ENCODE results near the gene CAV2.

Gene CAV2

DNA sequence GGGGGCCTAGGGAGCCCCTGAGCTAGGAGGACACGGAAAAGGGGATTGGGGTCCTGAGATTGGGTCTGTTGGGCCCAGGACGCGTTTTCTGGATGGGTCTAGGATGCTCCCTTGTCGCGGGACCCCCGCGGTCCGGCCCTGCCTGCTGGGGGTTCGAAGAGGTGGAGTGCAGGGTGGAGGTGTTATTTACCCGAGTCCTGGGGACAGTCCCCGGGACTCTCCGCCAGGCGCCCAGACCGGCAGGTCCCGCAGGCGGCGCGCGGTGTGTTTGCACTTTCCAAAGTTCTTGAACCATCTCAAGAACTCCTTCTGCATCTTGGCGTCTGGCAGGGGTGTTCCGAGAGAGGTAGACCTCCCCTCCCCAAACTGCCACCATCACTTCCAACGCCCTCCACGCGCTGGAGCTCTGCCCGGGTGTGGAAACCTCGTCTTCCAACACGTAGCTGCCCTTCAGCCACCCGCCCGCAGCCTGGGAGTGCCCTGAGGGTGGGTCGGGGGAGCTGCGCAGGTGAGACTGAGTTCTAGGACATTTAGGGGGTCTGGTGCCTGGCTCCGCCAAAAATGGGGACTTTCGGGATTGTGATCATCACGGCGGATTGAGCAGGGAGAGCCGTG lies 25.9 kb downstream of the CAV2 start:
- TF ChIP-seq ZBTB7A (IDR thresholded peaks at IDR 0.05; ENCODE audit: low read depth), result peak; percentile 46; the same call in 1 of the 2 replicates
- TF ChIP-seq CEBPB (IDR thresholded peaks at IDR 0.05), result no peak

DNA sequence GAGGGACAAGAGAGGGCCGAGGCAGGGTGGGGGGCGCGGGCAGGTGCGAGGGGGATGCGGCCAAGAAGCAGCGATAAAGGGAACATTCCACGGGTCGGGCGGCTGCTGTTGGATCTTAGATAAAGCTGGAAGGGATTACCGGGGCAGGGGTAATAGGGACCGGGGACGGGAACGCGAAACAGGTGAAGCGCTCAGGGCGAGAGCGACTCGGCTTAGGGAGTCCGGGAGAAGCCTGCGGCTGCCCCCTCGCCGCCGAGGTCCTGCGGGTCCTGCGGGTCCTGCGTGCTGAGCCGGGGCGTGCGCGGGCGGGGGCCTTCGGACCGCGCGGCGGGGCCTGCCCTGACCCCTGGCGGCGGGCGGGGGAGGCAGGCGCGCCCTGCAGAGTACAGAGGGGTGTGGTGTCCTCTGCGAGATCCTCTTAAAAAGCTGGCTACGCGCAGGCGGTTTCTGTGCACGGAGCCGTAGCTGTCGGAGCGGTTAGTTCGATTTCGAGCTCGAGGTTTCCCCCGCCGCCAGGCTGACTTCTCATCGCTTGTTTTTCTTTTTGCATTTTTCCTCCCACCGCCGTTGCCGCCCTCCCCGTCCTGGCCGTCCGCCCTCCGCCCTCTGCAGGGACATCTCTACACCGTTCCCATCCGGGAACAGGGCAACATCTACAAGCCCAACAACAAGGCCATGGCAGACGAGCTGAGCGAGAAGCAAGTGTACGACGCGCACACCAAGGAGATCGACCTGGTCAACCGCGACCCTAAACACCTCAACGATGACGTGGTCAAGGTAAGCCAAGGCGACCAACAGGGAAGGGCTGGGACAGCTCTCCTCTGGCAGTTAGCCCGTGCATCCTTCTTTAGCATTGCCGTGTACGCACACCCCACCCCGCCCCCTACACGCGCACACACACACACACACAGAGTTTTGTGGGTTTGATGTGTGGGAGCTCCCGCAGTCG lies 26.6 kb downstream of the CAV2 start:
- peak; percentile 60; the same call in 1 of the 2 replicates for TF ChIP-seq RAD21 (IDR thresholded peaks at IDR 0.05; ENCODE audit: low read depth)
- peak; percentile 59; the same call in 1 of the 2 replicates for TF ChIP-seq ZBTB7A (IDR thresholded peaks at IDR 0.05; ENCODE audit: low read depth)
- no peak for TF ChIP-seq EP300 (IDR thresholded peaks at IDR 0.05; ENCODE audit: borderline replicate concordance)
- TF ChIP-seq CREB1 (IDR thresholded peaks at IDR 0.05; ENCODE audit: low read depth), result no peak
- TF ChIP-seq, protein P1, sequence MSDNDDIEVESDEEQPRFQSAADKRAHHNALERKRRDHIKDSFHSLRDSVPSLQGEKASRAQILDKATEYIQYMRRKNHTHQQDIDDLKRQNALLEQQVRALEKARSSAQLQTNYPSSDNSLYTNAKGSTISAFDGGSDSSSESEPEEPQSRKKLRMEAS (IDR thresholded peaks at IDR 0.05), result 0 out of 2 replicates have a peak, but pooled peaks have one; percentile 43

DNA sequence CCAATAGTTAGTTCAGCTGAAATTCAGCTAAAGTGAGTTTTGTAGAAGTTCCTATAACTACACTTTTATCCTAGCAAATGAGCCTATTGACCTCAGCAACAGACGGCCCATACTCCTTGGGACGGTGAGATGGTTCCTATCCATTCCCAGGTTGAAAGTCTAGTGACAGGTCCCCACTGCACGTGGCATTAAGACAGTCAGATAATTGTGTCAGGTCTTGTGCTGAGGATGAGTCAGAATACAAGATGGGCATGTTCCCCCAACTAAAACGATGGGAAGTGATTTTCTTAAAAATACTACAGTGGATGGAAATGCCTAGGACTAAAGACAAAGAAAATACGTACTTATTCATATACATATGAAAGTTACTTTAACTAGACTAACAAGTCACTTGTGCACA lies 27.4 kb downstream of the CAV2 start:
- no peak for TF ChIP-seq RAD21 (IDR thresholded peaks at IDR 0.05; ENCODE audit: low read depth)
- no peak for TF ChIP-seq TCF12 (IDR thresholded peaks at IDR 0.05; ENCODE audit: low read depth)
- TF ChIP-seq, protein P1 (IDR thresholded peaks at IDR 0.05), result no peak
- TF ChIP-seq EP300 (IDR thresholded peaks at IDR 0.05; ENCODE audit: borderline replicate concordance), result no peak
- TF ChIP-seq, protein P2, sequence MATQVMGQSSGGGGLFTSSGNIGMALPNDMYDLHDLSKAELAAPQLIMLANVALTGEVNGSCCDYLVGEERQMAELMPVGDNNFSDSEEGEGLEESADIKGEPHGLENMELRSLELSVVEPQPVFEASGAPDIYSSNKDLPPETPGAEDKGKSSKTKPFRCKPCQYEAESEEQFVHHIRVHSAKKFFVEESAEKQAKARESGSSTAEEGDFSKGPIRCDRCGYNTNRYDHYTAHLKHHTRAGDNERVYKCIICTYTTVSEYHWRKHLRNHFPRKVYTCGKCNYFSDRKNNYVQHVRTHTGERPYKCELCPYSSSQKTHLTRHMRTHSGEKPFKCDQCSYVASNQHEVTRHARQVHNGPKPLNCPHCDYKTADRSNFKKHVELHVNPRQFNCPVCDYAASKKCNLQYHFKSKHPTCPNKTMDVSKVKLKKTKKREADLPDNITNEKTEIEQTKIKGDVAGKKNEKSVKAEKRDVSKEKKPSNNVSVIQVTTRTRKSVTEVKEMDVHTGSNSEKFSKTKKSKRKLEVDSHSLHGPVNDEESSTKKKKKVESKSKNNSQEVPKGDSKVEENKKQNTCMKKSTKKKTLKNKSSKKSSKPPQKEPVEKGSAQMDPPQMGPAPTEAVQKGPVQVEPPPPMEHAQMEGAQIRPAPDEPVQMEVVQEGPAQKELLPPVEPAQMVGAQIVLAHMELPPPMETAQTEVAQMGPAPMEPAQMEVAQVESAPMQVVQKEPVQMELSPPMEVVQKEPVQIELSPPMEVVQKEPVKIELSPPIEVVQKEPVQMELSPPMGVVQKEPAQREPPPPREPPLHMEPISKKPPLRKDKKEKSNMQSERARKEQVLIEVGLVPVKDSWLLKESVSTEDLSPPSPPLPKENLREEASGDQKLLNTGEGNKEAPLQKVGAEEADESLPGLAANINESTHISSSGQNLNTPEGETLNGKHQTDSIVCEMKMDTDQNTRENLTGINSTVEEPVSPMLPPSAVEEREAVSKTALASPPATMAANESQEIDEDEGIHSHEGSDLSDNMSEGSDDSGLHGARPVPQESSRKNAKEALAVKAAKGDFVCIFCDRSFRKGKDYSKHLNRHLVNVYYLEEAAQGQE (IDR thresholded peaks at IDR 0.05; ENCODE audit: low read depth), result no peak
- no peak for TF ChIP-seq TAF1 (IDR thresholded peaks at IDR 0.05; ENCODE audit: low read depth)
- TF ChIP-seq, protein P3, sequence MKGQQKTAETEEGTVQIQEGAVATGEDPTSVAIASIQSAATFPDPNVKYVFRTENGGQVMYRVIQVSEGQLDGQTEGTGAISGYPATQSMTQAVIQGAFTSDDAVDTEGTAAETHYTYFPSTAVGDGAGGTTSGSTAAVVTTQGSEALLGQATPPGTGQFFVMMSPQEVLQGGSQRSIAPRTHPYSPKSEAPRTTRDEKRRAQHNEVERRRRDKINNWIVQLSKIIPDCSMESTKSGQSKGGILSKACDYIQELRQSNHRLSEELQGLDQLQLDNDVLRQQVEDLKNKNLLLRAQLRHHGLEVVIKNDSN (IDR thresholded peaks at IDR 0.05), result no peak
- no peak for TF ChIP-seq NFIC (IDR thresholded peaks at IDR 0.05)
- TF ChIP-seq CEBPB (IDR thresholded peaks at IDR 0.05), result no peak
- no peak for TF ChIP-seq FOXM1 (IDR thresholded peaks at IDR 0.05; ENCODE audit: borderline replicate concordance, low read depth)

DNA sequence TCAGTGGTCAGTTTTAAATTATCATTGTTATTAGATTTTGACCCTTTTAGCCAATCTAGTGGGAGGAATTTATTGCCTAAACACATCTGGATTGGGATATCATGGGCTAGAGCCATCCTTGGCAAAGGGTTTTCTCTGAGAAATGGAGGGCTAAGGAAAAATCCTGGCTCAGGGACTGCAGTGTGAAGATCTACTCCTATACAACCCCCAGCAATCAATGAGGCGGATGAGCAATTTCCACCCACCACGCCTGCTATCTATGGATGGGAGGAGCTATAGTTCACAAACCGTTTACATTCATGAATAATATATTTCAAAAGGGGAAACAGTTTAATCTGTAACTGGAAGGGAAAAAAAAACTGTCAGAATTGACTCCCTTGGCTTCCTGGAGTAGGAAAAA lies 28.0 kb downstream of the CAV2 start:
- no peak for TF ChIP-seq CEBPB (IDR thresholded peaks at IDR 0.05)
- no peak for TF ChIP-seq EP300 (IDR thresholded peaks at IDR 0.05; ENCODE audit: borderline replicate concordance)
- TF ChIP-seq NFIC (IDR thresholded peaks at IDR 0.05), result no peak
- no peak for TF ChIP-seq ZBTB7A (IDR thresholded peaks at IDR 0.05; ENCODE audit: low read depth)
- TF ChIP-seq EGR1 (IDR thresholded peaks at IDR 0.05), result no peak
- TF ChIP-seq RAD21 (IDR thresholded peaks at IDR 0.05; ENCODE audit: low read depth), result no peak
- TF ChIP-seq TCF12 (IDR thresholded peaks at IDR 0.05; ENCODE audit: low read depth), result no peak
- TF ChIP-seq TEAD4 (IDR thresholded peaks at IDR 0.05), result no peak
- no peak for TF ChIP-seq YY1 (IDR thresholded peaks at IDR 0.05; ENCODE audit: low read depth)
- TF ChIP-seq, protein P3 (IDR thresholded peaks at IDR 0.05), result no peak
- TF ChIP-seq TAF1 (IDR thresholded peaks at IDR 0.05; ENCODE audit: low read depth), result no peak
- TF ChIP-seq FOXM1 (IDR thresholded peaks at IDR 0.05; ENCODE audit: borderline replicate concordance, low read depth), result no peak
- TF ChIP-seq, protein P2 (IDR thresholded peaks at IDR 0.05; ENCODE audit: low read depth), result no peak
- TF ChIP-seq, protein P1 (IDR thresholded peaks at IDR 0.05), result no peak
- TF ChIP-seq CREB1 (IDR thresholded peaks at IDR 0.05; ENCODE audit: low read depth), result no peak

DNA sequence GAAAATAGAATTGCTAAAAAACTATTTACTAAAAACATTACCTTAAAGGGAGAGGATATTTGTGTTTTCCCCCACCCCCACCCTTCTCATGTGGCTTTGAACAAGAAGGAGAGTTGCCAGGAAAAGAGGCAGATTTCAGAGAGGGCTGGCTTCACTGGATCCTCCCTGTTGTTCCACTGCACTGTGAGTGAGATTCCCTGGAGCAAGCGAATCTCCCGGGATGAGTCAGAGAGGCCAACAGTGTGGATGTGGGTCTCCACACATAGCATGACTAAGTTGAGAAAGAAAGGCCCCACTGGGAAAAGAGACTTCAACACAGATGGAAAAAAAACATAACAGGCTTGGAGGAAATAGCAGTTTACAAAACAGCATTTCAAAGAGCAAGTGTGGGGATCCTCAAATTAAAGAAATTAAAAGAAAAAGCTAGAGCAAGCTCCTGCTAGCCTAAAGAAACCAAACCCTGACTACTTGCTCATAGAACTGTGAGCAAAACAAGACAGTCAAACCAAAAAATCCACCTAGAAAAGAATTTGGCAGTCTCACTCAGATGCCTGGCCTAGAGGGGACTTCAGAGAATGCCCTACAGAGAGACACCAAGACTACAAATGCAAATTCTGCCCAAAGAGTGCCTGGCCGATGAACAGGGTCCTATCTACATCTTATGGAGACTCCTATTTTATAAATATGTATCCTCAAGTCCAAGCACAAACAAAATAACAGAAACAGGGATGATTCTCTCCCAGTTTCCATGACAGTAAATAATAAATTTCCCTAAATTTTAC lies 28.7 kb downstream of the CAV2 start:
- TF ChIP-seq ZBTB7A (IDR thresholded peaks at IDR 0.05; ENCODE audit: low read depth) (no peak), EGR1 (IDR thresholded peaks at IDR 0.05) (no peak), RAD21 (IDR thresholded peaks at IDR 0.05; ENCODE audit: low read depth) (no peak), TEAD4 (IDR thresholded peaks at IDR 0.05) (no peak), FOXM1 (IDR thresholded peaks at IDR 0.05; ENCODE audit: borderline replicate concordance, low read depth) (no peak), TAF1 (IDR thresholded peaks at IDR 0.05; ENCODE audit: low read depth) (no peak), EP300 (IDR thresholded peaks at IDR 0.05; ENCODE audit: borderline replicate concordance) (no peak), NFIC (IDR thresholded peaks at IDR 0.05) (no peak), TCF12 (IDR thresholded peaks at IDR 0.05; ENCODE audit: low read depth) (no peak), CREB1 (IDR thresholded peaks at IDR 0.05; ENCODE audit: low read depth) (no peak), CEBPB (IDR thresholded peaks at IDR 0.05) (no peak), YY1 (IDR thresholded peaks at IDR 0.05; ENCODE audit: low read depth) (no peak)
- TF ChIP-seq, protein P2 (IDR thresholded peaks at IDR 0.05; ENCODE audit: low read depth), result no peak
- TF ChIP-seq, protein P3 (IDR thresholded peaks at IDR 0.05), result no peak
- TF ChIP-seq, protein P1 (IDR thresholded peaks at IDR 0.05), result no peak

All from Ishikawa (cell line).